HepG2 (cell line): ENCODE data around the gene DNAJC19. TPM values are rescaled to one million over a fixed set of nuclear protein-coding genes. Genes with fewer than 3 reads are reported as not detected.

Experiments
- AKAP8 ChIP-seq: sonication (generic); formaldehyde crosslinking; IDR thresholded peaks from 2 replicates; pipeline ENCODE4 v1.5.1; 2020; ENCODE audit warnings: mild to moderate bottlenecking, missing genetic modification reagents
- FOSL1 ChIP-seq: sonication (generic); formaldehyde crosslinking; IDR thresholded peaks from 2 replicates; pipeline ENCODE4 v1.9.0; 2021; ENCODE audit warnings: missing genetic modification reagents, borderline replicate concordance
- FOXA3 ChIP-seq: IDR thresholded peaks from 2 replicates; pipeline ENCODE4 v1.6.1; 2016; ENCODE audit warnings: missing genetic modification reagents, missing compliant biosample characterization
- HMGA1 ChIP-seq: sonication (generic); formaldehyde crosslinking; conservative IDR thresholded peaks from 2 replicates; pipeline ENCODE4 v1.4.0; 2020; ENCODE audit warnings: missing genetic modification reagents
- MIER3 ChIP-seq: IDR thresholded peaks from 2 replicates; pipeline ENCODE4 v1.6.1; 2016; ENCODE audit warnings: missing compliant biosample characterization, borderline replicate concordance
- NFATC3 ChIP-seq: sonication (generic); formaldehyde crosslinking; IDR thresholded peaks from 2 replicates; pipeline ENCODE4 v1.5.1; 2020; ENCODE audit warnings: mild to moderate bottlenecking, missing genetic modification reagents
- PHF21A ChIP-seq: sonication (generic); formaldehyde crosslinking; IDR thresholded peaks from 2 replicates; pipeline ENCODE4 v1.5.0; 2020; ENCODE audit warnings: mild to moderate bottlenecking, missing genetic modification reagents
- SALL1 ChIP-seq: sonication (generic); formaldehyde crosslinking; IDR thresholded peaks from 2 replicates; pipeline ENCODE4 v1.8.0; 2022; ENCODE audit warnings: mild to moderate bottlenecking, missing genetic modification reagents
- SP4 ChIP-seq: sonication (generic); formaldehyde crosslinking; IDR thresholded peaks from 2 replicates; pipeline ENCODE4 v1.8.1; 2023; ENCODE audit warnings: mild to moderate bottlenecking, missing genetic modification reagents
- TFDP2 ChIP-seq: sonication (generic); formaldehyde crosslinking; IDR thresholded peaks from 2 replicates; pipeline ENCODE4 v1.4.0; 2020; ENCODE audit warnings: missing genetic modification reagents
- TOE1 ChIP-seq: sonication (generic); formaldehyde crosslinking; IDR thresholded peaks from 2 replicates; pipeline ENCODE4 v1.4.0; 2020; ENCODE audit warnings: mild to moderate bottlenecking, missing genetic modification reagents
- ZNF10 ChIP-seq: sonication (generic); formaldehyde crosslinking; IDR thresholded peaks from 2 replicates; pipeline ENCODE4 v1.4.0; 2020; ENCODE audit warnings: mild to moderate bottlenecking, low read depth, missing genetic modification reagents, borderline replicate concordance
- ZNF30 ChIP-seq: sonication (generic); formaldehyde crosslinking; IDR thresholded peaks from 2 replicates; pipeline ENCODE4 v1.5.0; 2020; ENCODE audit warnings: mild to moderate bottlenecking, missing genetic modification reagents
- ZNF326 ChIP-seq: sonication (generic); formaldehyde crosslinking; IDR thresholded peaks from 2 replicates; pipeline ENCODE4 v1.4.0; 2020; ENCODE audit warnings: missing genetic modification reagents, borderline replicate concordance
- ZNF446 ChIP-seq: sonication (generic); formaldehyde crosslinking; IDR thresholded peaks from 2 replicates; pipeline ENCODE4 v1.5.0; 2020; ENCODE audit warnings: mild to moderate bottlenecking, missing genetic modification reagents
- ZNF468 ChIP-seq: sonication (generic); formaldehyde crosslinking; IDR thresholded peaks from 2 replicates; pipeline ENCODE4 v1.8.0; 2022; ENCODE audit warnings: mild to moderate bottlenecking, moderate library complexity, missing genetic modification reagents
- ZNF558 ChIP-seq: sonication (generic); formaldehyde crosslinking; IDR thresholded peaks from 2 replicates; pipeline ENCODE4 v1.9.0; 2022; ENCODE audit warnings: mild to moderate bottlenecking, missing genetic modification reagents, borderline replicate concordance
- ZNF737 ChIP-seq: sonication (generic); formaldehyde crosslinking; IDR thresholded peaks from 2 replicates; pipeline ENCODE4 v1.5.0; 2020; ENCODE audit warnings: missing genetic modification reagents, mild to moderate bottlenecking, borderline replicate concordance
- polyA plus RNA-seq, 8 experiments: library from polyadenylated mRNA; depleted of rRNA in 3 of 8; stranded (reverse) in 7 of 8; unstranded in 1 of 8; fragments of >200 nt; fragmentation: Illumina TruSeq in 4 of 8; extraction: Trizol in 4 of 8; gene quantifications; 2 replicates each; pipeline versions ENCODE4 v1.2.1 to v1.2.3, GENCODE V29; 2011 to 2016; ENCODE audit warnings: low read depth in 4 of 8, missing spikeins in 1 of 8, mixed read lengths in 1 of 8; ENCODE audit not compliant: insufficient read depth in 1 of 8
- total RNA-seq, 5 experiments: library from RNA; depleted of rRNA; stranded (reverse); fragments of >200 nt; fragmentation: Illumina TruSeq; extraction: Trizol; gene quantifications; 2 replicates each; pipeline ENCODE4 v1.2.3, GENCODE V29; 2016; ENCODE audit warnings: low read depth in 1 of 5
- TF ChIP-seq, protein P1 (sequence below): sonication (generic); formaldehyde crosslinking; IDR thresholded peaks from 2 replicates; pipeline ENCODE4 v1.4.0; 2020; ENCODE audit warnings: missing genetic modification reagents, borderline replicate concordance
- TF ChIP-seq, protein P2 (sequence below): sonication (generic); formaldehyde crosslinking; conservative IDR thresholded peaks from 2 replicates; pipeline ENCODE4 v1.8.0; 2022; ENCODE audit warnings: missing genetic modification reagents
- TF ChIP-seq, protein P3 (sequence below): sonication (generic); formaldehyde crosslinking; IDR thresholded peaks from 2 replicates; pipeline ENCODE4 v1.8.0; 2022; ENCODE audit warnings: missing genetic modification reagents, low read depth, mild to moderate bottlenecking, borderline replicate concordance

Gene DNAJC19
- total and polyA plus RNA-seq, 2 of the 13 experiments (the other 11 are each of a cell fraction or from before 2014, with no cell fraction given): 51.1 to 75.8 TPM

- TF ChIP-seq PHF21A (CRISPR knock-in tag): peak; percentile 95
- peak; percentile 90 for TF ChIP-seq SP4
- TF ChIP-seq HMGA1 (CRISPR knock-in tag): no peak
- TF ChIP-seq FOXA3 (CRISPR knock-in tag): peak; percentile 64; the same call in 1 of the 2 replicates
- peak; percentile 91 for TF ChIP-seq SALL1 (CRISPR knock-in tag)
- peak; percentile 81 for TF ChIP-seq TFDP2 (CRISPR knock-in tag)
- no peak for TF ChIP-seq AKAP8 (CRISPR knock-in tag)
- TF ChIP-seq ZNF468: peak; percentile 71; the same call in 1 of the 2 replicates
- no peak for TF ChIP-seq ZNF737 (CRISPR knock-in tag)
- no peak for TF ChIP-seq ZNF10
- TF ChIP-seq, protein P1, sequence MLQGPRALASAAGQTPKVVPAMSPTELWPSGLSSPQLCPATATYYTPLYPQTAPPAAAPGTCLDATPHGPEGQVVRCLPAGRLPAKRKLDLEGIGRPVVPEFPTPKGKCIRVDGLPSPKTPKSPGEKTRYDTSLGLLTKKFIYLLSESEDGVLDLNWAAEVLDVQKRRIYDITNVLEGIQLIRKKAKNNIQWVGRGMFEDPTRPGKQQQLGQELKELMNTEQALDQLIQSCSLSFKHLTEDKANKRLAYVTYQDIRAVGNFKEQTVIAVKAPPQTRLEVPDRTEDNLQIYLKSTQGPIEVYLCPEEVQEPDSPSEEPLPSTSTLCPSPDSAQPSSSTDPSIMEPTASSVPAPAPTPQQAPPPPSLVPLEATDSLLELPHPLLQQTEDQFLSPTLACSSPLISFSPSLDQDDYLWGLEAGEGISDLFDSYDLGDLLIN: peak; percentile 74; the same call in 1 of the 2 replicates
- TF ChIP-seq ZNF446: peak; percentile 55; the same call in 1 of the 2 replicates
- TF ChIP-seq, protein P2, sequence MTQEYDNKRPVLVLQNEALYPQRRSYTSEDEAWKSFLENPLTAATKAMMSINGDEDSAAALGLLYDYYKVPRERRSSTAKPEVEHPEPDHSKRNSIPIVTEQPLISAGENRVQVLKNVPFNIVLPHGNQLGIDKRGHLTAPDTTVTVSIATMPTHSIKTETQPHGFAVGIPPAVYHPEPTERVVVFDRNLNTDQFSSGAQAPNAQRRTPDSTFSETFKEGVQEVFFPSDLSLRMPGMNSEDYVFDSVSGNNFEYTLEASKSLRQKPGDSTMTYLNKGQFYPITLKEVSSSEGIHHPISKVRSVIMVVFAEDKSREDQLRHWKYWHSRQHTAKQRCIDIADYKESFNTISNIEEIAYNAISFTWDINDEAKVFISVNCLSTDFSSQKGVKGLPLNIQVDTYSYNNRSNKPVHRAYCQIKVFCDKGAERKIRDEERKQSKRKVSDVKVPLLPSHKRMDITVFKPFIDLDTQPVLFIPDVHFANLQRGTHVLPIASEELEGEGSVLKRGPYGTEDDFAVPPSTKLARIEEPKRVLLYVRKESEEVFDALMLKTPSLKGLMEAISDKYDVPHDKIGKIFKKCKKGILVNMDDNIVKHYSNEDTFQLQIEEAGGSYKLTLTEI (CRISPR knock-in tag): no peak
- peak; percentile 85; the same call in 1 of the 2 replicates for TF ChIP-seq ZNF558 (CRISPR knock-in tag)
- no peak for TF ChIP-seq NFATC3 (CRISPR knock-in tag)
- no peak for TF ChIP-seq ZNF326 (CRISPR knock-in tag)
- peak; percentile 87 for TF ChIP-seq MIER3 (CRISPR knock-in tag)
- no peak for TF ChIP-seq TOE1 (CRISPR knock-in tag)
- TF ChIP-seq ZNF30 (CRISPR knock-in tag): no peak
- no peak for TF ChIP-seq FOSL1 (CRISPR knock-in tag)
- TF ChIP-seq, protein P3, sequence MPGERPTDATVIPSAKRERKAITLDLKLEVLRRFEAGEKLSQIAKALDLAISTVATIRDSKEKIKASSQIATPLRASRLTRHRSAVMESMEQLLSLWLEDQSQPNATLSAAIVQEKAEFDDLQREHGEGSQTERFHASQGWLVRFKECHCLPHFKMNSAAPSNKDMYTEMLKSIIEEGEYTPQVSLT (CRISPR knock-in tag): no peak
Measured at GRCh38 chr3:180989291-180990163, at the start of gene DNAJC19 (continued).
